ENCODE results near the gene RCAN2. TPM values are rescaled to one million over a fixed set of nuclear protein-coding genes. Genes with fewer than 3 reads are reported as not detected.

Gene RCAN2
- total and polyA plus RNA-seq, 7 donors, result 2.6 to 108 (median 20.0) TPM

DNA sequence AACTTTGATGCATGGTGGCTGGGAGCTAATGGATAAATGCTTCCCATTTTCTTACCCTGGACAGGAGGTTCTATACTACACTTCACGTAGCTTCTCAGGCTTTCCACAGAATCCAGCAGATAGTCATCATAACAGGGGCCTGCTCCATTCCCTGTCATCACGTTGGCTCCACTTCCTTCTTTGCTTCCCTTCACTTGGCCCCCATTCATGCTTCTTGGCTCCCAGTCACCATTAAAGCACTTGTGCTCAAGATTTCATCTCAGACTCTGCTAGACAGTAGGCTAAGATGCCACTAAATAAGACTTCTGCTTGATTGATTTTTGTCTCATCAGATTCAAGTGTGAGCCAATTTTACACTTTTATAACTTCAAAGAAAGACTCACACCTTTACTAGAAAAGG is 186.0 kb downstream of the RCAN2 start:
- Histone ChIP-seq H3K4me1 (peaks cover 9% of the 10 kb centered on the region), H3K27me3 (ENCODE audit: insufficient read depth in 3 of 3, low read length in 2 of 3) (no peaks in the 10 kb centered on the region), H3K9me3 (no peaks in the 10 kb centered on the region), H3K36me3 (ENCODE audit: insufficient read depth in 1 of 2, low read depth in 1 of 2) (no peaks in the 10 kb centered on the region), H3K4me3 (no peak overlapping the region), H3K27ac (no peak overlapping the region)
- TF ChIP-seq CTCF (IDR thresholded peaks at IDR 0.05), result no peak
- 48 to 62% (median 50%) methylated on average over 2 of the region's 2 CpGs for WGBS, 3 donors
- no peak for ATAC-seq
- no peak for DNase-seq
- intact Hi-C loops (cut with DNase I), result no loop called here

GRCh38 chr6:46302816-46303215 is 188.4 kb downstream of the RCAN2 start:
- no peak overlapping the region for H3K27ac ChIP-seq
- no peaks in the 10 kb centered on the region for H3K9me3 ChIP-seq
- 87 to 100% (median 97%) methylated on average over 1 of the region's 1 CpG for WGBS, 3 donors
- no peak for TF ChIP-seq CTCF (IDR thresholded peaks at IDR 0.05)
- no peaks in the 10 kb centered on the region for H3K27me3 ChIP-seq (ENCODE audit: insufficient read depth in 3 of 3, low read length in 2 of 3)
- no peaks in the 10 kb centered on the region for H3K36me3 ChIP-seq (ENCODE audit: insufficient read depth in 1 of 2, low read depth in 1 of 2)
- DNase-seq, result no peak
- no peak overlapping the region for H3K4me3 ChIP-seq
- no peak for ATAC-seq
- H3K4me1 ChIP-seq, result peaks cover 9% of the 10 kb centered on the region
- intact Hi-C loops (cut with DNase I), result no loop called here

DNA sequence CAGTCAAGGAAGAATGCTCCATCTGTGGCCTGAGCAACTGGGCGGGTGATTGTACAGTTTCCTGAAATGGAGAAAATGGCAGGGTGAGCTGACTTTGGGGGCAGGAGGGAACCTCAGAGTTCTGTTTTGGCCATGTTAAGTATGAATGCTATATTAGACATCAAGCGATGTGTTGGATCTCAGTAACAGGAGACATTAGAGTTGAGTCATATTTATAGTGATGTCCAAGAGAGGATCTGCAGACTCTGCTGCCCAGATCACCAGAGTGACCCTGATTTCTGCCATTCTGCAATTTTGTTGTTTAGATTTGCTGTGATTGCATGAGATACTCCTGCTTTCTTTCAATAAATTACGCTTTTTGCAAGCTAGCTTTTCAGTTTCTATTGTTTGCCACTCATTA is 189.1 kb downstream of the RCAN2 start:
- 76 to 89% (median 82%) methylated on average over 3 of the region's 3 CpGs for WGBS, 3 donors
- ATAC-seq, result peak; percentile 55 to 88 (median 79)
- no peak overlapping the region for H3K27ac ChIP-seq

GRCh38 chr6:46299253-46299652 is 192.0 kb downstream of the RCAN2 start:
- Histone ChIP-seq H3K4me1 (peaks cover 9% of the 10 kb centered on the region), H3K36me3 (ENCODE audit: insufficient read depth in 1 of 2, low read depth in 1 of 2) (no peaks in the 10 kb centered on the region), H3K27ac (no peak overlapping the region), H3K9me3 (no peaks in the 10 kb centered on the region), H3K27me3 (ENCODE audit: insufficient read depth in 3 of 3, low read length in 2 of 3) (no peaks in the 10 kb centered on the region), H3K4me3 (no peak overlapping the region)
- intact Hi-C loops (cut with DNase I), result no loop called here
- ATAC-seq (no peak), DNase-seq (no peak)
- no peak for TF ChIP-seq CTCF (IDR thresholded peaks at IDR 0.05)

More for the DNA sequence above, 189.1 kb downstream of the RCAN2 start:
- H3K9me3 ChIP-seq, result no peaks in the 10 kb centered on the region
- DNase-seq, result no peak
- H3K4me3 ChIP-seq, result no peak overlapping the region
- intact Hi-C loops (cut with DNase I), result no loop called here
- no peak for TF ChIP-seq CTCF (IDR thresholded peaks at IDR 0.05)
- no peaks in the 10 kb centered on the region for H3K27me3 ChIP-seq (ENCODE audit: insufficient read depth in 3 of 3, low read length in 2 of 3)
- H3K4me1 ChIP-seq, result peaks cover 9% of the 10 kb centered on the region
- H3K36me3 ChIP-seq (ENCODE audit: insufficient read depth in 1 of 2, low read depth in 1 of 2), result no peaks in the 10 kb centered on the region

DNA sequence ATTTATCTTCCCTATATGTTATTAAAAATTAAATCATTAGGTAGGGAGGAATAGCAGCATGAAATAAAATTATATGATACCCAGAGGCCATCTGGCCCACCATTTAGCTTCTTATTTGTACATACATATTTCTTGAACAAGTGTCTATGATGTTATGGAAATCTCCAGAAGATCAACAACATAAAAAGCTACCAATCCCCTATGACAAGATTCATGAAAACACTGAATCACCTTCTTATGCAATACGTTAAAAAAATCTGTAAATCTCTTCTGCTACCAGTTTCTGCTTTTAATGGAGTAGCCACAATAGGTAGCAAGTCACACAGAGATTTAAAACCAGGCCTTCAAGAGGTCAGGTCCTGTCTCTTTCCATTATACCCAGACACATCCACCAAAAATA is 194.7 kb downstream of the RCAN2 start:
- Histone ChIP-seq H3K36me3 (ENCODE audit: insufficient read depth in 1 of 2, low read depth in 1 of 2) (no peaks in the 10 kb centered on the region), H3K9me3 (no peaks in the 10 kb centered on the region), H3K4me3 (no peak overlapping the region), H3K27ac (no peak overlapping the region), H3K27me3 (ENCODE audit: insufficient read depth in 3 of 3, low read length in 2 of 3) (no peaks in the 10 kb centered on the region), H3K4me1 (peaks cover 2% of the 10 kb centered on the region)
- TF ChIP-seq CTCF (IDR thresholded peaks at IDR 0.05), result no peak
- no peak for DNase-seq
- no peak for ATAC-seq
- WGBS, 3 donors, result 0 to 44% (median 33%) methylated on average over 1 of the region's 1 CpG
- intact Hi-C loops (cut with DNase I), result no loop called here

All from psoas muscle (tissue), 8 donors.